A549 (cell line): ENCODE measurements around the gene TP53I11. TPM values are rescaled to one million over a fixed set of nuclear protein-coding genes. Genes with fewer than 3 reads are reported as not detected.

Experiments
- ATAC-seq, 2 experiments: fragments of 200-7000 bp in 1 of 2; fragments of >200 bp in 1 of 2; cut with Nextera tagmentation in 1 of 2; cut with Tn5 transposase in 1 of 2; 3 replicates each; pipeline versions ENCODE4 v1.8.0 to v1.9.1; 2018 to 2020; ENCODE audit warnings: mild to moderate bottlenecking in 1 of 2, moderate library complexity in 1 of 2
- CTCF ChIA-PET: fragments of 300-600 bp; sonication (Branson Sonifier 250); formaldehyde crosslinking; extraction: SDS; loops from one replicate; lab custom pipeline; 2021; ENCODE audit warnings: antibody characterized with exemption, inconsistent platforms; lab: Yijun Ruan, JAX
- POLR2A ChIA-PET: fragments of 350-600 bp; formaldehyde crosslinking; extraction: SDS; loops from one replicate; lab custom pipeline; 2021; ENCODE audit warnings: antibody characterized with exemption, inconsistent platforms; lab: Yijun Ruan, JAX
- DNase-seq, 2 experiments: peaks; one replicate each; pipeline versions ENCODE4 v3.0.0 to v3.0.0-alpha.2; 2011 to 2016; ENCODE audit warnings: low read depth in 1 of 2, low spot score in 1 of 2
- FAIRE-seq: peaks from 2 replicates; lab custom pipeline; 2011; peaks lifted over from hg19 to GRCh38; lab: Jason Lieb, UNC
- H3K27ac ChIP-seq, 2 experiments: fragments of >200 bp; sonication (Bioruptor Twin); formaldehyde crosslinking; 3 replicates each; pipeline ENCODE4 v1.5.1; 2016 to 2017
- H3K4me1 ChIP-seq: fragments of >200 bp; sonication (Bioruptor Twin); formaldehyde crosslinking; 3 replicates; pipeline ENCODE4 v1.6.1; 2016
- H3K4me2 ChIP-seq: fragments of >200 bp; sonication (Bioruptor Twin); formaldehyde crosslinking; 3 replicates; pipeline ENCODE4 v1.6.1; 2016
- H3K4me3 ChIP-seq: fragments of >200 bp; sonication (Bioruptor Twin); formaldehyde crosslinking; 3 replicates; pipeline ENCODE4 v1.5.1; 2016
- H3K9me3 ChIP-seq: fragments of >200 bp; sonication (Bioruptor Twin); formaldehyde crosslinking; 3 replicates; pipeline ENCODE4 v1.6.1; 2016
- ATOH8 ChIP-seq: fragments of 250-450 bp; sonication (Bioruptor Pico); IDR thresholded peaks from 2 replicates; pipeline ENCODE4 v1.5.0; 2020; ENCODE audit warnings: low read depth, mild to moderate bottlenecking, moderate library complexity
- BHLHE40 ChIP-seq: IDR thresholded peaks from 2 replicates; pipeline ENCODE4 v1.6.1; 2012; ENCODE audit warnings: low read depth, low read length, inconsistent platforms
- CBX2 ChIP-seq: fragments of 200-600 bp; sonication (generic); IDR thresholded peaks from 2 replicates; pipeline ENCODE4 v1.6.1; 2016; ENCODE audit warnings: low read depth, mild to moderate bottlenecking, borderline replicate concordance
- CBX8 ChIP-seq: fragments of 200-600 bp; sonication (generic); IDR thresholded peaks from 2 replicates; pipeline ENCODE4 v1.6.1; 2016
- CTCF ChIP-seq: fragments of >200 bp; sonication (Bioruptor Twin); formaldehyde crosslinking; IDR thresholded peaks from 3 replicates; pipeline ENCODE4 v1.5.1; 2016
- EHF ChIP-seq: fragments of 250-450 bp; sonication (Bioruptor Pico); IDR thresholded peaks from 2 replicates; pipeline ENCODE4 v1.5.0; 2020; ENCODE audit warnings: mild to moderate bottlenecking
- ELK1 ChIP-seq: fragments of 150-350 bp; IDR thresholded peaks from 2 replicates; pipeline ENCODE4 v1.6.1; 2014; ENCODE audit warnings: low read depth, mild to moderate bottlenecking, low read length
- HDAC2 ChIP-seq: fragments of 200-600 bp; sonication (generic); IDR thresholded peaks from 2 replicates; pipeline ENCODE4 v1.6.1; 2016
- HMGXB4 ChIP-seq: fragments of 250-450 bp; sonication (Bioruptor Pico); IDR thresholded peaks from 2 replicates; pipeline ENCODE4 v1.5.0; 2021; ENCODE audit warnings: mild to moderate bottlenecking, moderate library complexity, borderline replicate concordance
- HOXB13 ChIP-seq: fragments of 250-450 bp; sonication (Bioruptor Pico); IDR thresholded peaks from 2 replicates; pipeline ENCODE4 v1.5.0; 2020; ENCODE audit warnings: low read depth, mild to moderate bottlenecking, moderate library complexity
- JUN ChIP-seq, 2 experiments: fragments of >200 bp; sonication (Bioruptor Twin); formaldehyde crosslinking; IDR thresholded peaks; 2 replicates in 1 of 2; 3 replicates in 1 of 2; pipeline ENCODE4 v1.6.1; 2016 to 2017
- MAFK ChIP-seq: fragments of 450-650 bp; IDR thresholded peaks from 2 replicates; pipeline ENCODE4 v1.6.1; 2014; ENCODE audit not compliant: partially characterized antibody
- MYC ChIP-seq: IDR thresholded peaks from 2 replicates; pipeline ENCODE4 v1.6.1; 2012; ENCODE audit warnings: mild to moderate bottlenecking, inconsistent platforms, low read length, improper control_type of control experiment, borderline replicate concordance
- NPAS2 ChIP-seq: fragments of 250-450 bp; sonication (Bioruptor Pico); IDR thresholded peaks from 2 replicates; pipeline ENCODE4 v1.8.0; 2022; ENCODE audit warnings: mild to moderate bottlenecking, moderate library complexity, borderline replicate concordance
- PHF8 ChIP-seq: fragments of 200-600 bp; sonication (generic); IDR thresholded peaks from 2 replicates; pipeline ENCODE4 v1.6.1; 2016; ENCODE audit warnings: low read depth, mild to moderate bottlenecking, antibody characterized with exemption, moderate library complexity, borderline replicate concordance
- SREBF2 ChIP-seq: fragments of 450-650 bp; IDR thresholded peaks from 2 replicates; pipeline ENCODE4 v1.6.1; 2014; ENCODE audit warnings: mild to moderate bottlenecking, moderate library complexity
- TFCP2L1 ChIP-seq: fragments of 250-450 bp; sonication (Bioruptor Pico); IDR thresholded peaks from 2 replicates; pipeline ENCODE4 v1.5.0; 2021; ENCODE audit warnings: mild to moderate bottlenecking
- TP53 ChIP-seq: fragments of 250-450 bp; sonication (Bioruptor Pico); IDR thresholded peaks from 2 replicates; pipeline ENCODE4 v1.5.0; 2021; ENCODE audit warnings: mild to moderate bottlenecking, moderate library complexity
- WGBS: methylation state at CpG from one replicate; pipeline ENCODE4 v1.1.6; 2017; ENCODE audit errors: missing lambda C conversion rate; 5-methylcytosine and 5-hydroxymethylcytosine counted together
- polyA plus RNA-seq, 4 experiments: library from polyadenylated mRNA; depleted of rRNA in 3 of 4; stranded (reverse); fragments of >200 nt; fragmentation: RNase III in 1 of 4; extraction: RNeasy Plus Mini Kit Qiagen cat#74134 plus additional on column Dnase treatment in 1 of 4; gene quantifications; 2 replicates in 3 of 4; 3 replicates in 1 of 4; pipeline ENCODE4 v1.2.3, GENCODE V29; 2011 to 2017
- TF ChIP-seq, protein P1 (sequence below): fragments of >200 bp; sonication (Bioruptor Twin); formaldehyde crosslinking; IDR thresholded peaks from 2 replicates; pipeline ENCODE4 v1.6.1; 2016
- TF ChIP-seq, protein P2 (sequence below): IDR thresholded peaks from 2 replicates; pipeline ENCODE4 v1.6.1; 2012

The TP53I11 gene
- polyA plus RNA-seq, 2 of the 4 experiments (the other 2 are of a cell fraction) = 11.2 to 28.2 TPM

DNA sequence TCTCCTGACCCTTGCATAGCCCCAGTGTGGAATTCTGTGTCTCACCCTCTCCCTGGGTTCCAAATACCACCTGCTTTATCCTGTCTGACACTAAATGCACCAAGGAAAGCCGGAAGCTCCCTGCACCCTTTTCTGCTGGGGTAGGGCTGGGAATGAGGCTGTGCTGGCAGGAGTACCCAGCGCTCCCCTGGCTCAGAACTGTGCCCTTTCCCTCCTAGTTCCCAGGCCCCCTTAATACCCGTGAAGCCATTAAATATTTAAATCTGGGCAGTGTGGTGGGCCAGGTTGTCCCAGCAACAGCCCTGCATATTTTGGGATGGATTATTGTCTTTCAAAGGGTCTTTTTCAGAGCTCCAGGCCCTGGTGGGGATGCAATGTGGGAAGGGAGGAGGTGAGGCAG lies 63.0 kb downstream of the TP53I11 start:
- FAIRE-seq (no peak), DNase-seq (no peak), ATAC-seq (no peak; a peak in 1 of 6 replicates)
- TF ChIP-seq JUN (IDR thresholded peaks at IDR 0.05) (no peak), MAFK (no peak), CTCF (no peak), HOXB13 (CRISPR knock-in tag) (no peak), TP53 (CRISPR knock-in tag) (no peak), TFCP2L1 (CRISPR knock-in tag) (no peak), HDAC2 (no peak), HMGXB4 (CRISPR knock-in tag) (no peak), NPAS2 (no peak), ELK1 (no peak), CBX2 (no peak), ATOH8 (no peak), CBX8 (no peak), PHF8 (no peak), BHLHE40 (no peak), EHF (CRISPR knock-in tag) (no peak), MYC (no peak), SREBF2 (no peak)
- TF ChIP-seq, protein P1, sequence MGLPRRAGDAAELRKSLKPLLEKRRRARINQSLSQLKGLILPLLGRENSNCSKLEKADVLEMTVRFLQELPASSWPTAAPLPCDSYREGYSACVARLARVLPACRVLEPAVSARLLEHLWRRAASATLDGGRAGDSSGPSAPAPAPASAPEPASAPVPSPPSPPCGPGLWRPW = no peak
- TF ChIP-seq, protein P2, sequence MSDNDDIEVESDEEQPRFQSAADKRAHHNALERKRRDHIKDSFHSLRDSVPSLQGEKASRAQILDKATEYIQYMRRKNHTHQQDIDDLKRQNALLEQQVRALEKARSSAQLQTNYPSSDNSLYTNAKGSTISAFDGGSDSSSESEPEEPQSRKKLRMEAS = no peak
- 74% methylated on average over 3 of the region's 3 CpGs for WGBS
- Histone ChIP-seq H3K4me3 (no peak overlapping the region), H3K4me2 (no peak overlapping the region), H3K4me1 (peaks cover 22% of the 10 kb centered on the region), H3K9me3 (no peaks in the 10 kb centered on the region), H3K27ac (no peak overlapping the region; a peak in 1 of 6 replicates)
- POLR2A ChIA-PET = interaction anchor here (0.6 kb wide), 1 partner anchor 43 kb away, joined by 3 read pairs; no protein-coding TSS in a partner anchor
- CTCF ChIA-PET = interaction anchor here (1.3 to 2.1 kb wide), 5 partner anchors 13 to 271 kb away, joined by 4 to 6 read pairs (median 4); no protein-coding TSS in a partner anchor

- TF ChIP-seq TP53 (CRISPR knock-in tag) = no peak
- TF ChIP-seq CTCF = no peak
- Histone ChIP-seq H3K4me2 (peak overlapping the region; percentile 32; the same call in 2 of the 3 replicates), H3K4me1 (peaks cover 22% of the 10 kb centered on the region), H3K27ac (peak overlapping the region in 1 of 2 experiments; percentile 15; a peak in 2 of 6 replicates), H3K9me3 (no peaks in the 10 kb centered on the region), H3K4me3 (no peak overlapping the region)
- peak; percentile 48 to 65; a peak in 3 of 6 replicates for ATAC-seq
- WGBS = 45% methylated on average over 3 of the region's 3 CpGs
- no peak for FAIRE-seq
- ChIA-PET POLR2A (no interaction called here), CTCF (interaction anchor here (0.7 to 2.1 kb wide), 5 partner anchors 24 to 270 kb away, joined by 3 to 6 read pairs (median 4); no protein-coding TSS in a partner anchor)
- DNase-seq = no peak
Measured at GRCh38 chr11:44886790-44887140, 63.9 kb downstream of the TP53I11 start.
